Activated CD8-positive, alpha-beta T cell treated with anti-CD3 and anti-CD28 coated beads for 36 hours (primary cell): Measurements from ENCODE around the gene ZBTB32. TPM values are rescaled to one million over a fixed set of nuclear protein-coding genes. Genes with fewer than 3 reads are reported as not detected.

Experiments
- ATAC-seq: fragments of 200-7000 bp; cut with Tn5 transposase; one replicate; pipeline ENCODE4 v1.10.0; 2021; ENCODE audit warnings: mild to moderate bottlenecking, moderate library complexity
- CTCF ChIA-PET: fragments of 350-600 bp; sonication (Branson Sonifier 250); formaldehyde crosslinking; loops from one replicate; lab custom pipeline; 2021; ENCODE audit warnings: antibody characterized with exemption; lab: Charles Lee
- POLR2A ChIA-PET: fragments of 350-600 bp; sonication (Branson Sonifier 250); formaldehyde crosslinking; loops from one replicate; lab custom pipeline; 2021; ENCODE audit warnings: antibody characterized with exemption; lab: Charles Lee
- DNase-seq: peaks from one replicate; pipeline ENCODE4 v3.0.0-alpha.2; 2020
- H3K27ac Mint-ChIP-seq: one replicate; pipeline ENCODE4 v1.8.0; 2021; ENCODE audit warnings: mild to moderate bottlenecking, mixed read lengths
- H3K27me3 Mint-ChIP-seq: one replicate; pipeline ENCODE4 v1.8.0; 2021; ENCODE audit warnings: mixed read lengths
- H3K36me3 Mint-ChIP-seq: one replicate; pipeline ENCODE4 v1.8.0; 2021; ENCODE audit warnings: low read depth, mixed read lengths
- H3K4me1 Mint-ChIP-seq: one replicate; pipeline ENCODE4 v1.8.0; 2021; ENCODE audit warnings: low read depth, mixed read lengths
- H3K4me3 Mint-ChIP-seq: one replicate; pipeline ENCODE4 v1.8.0; 2021; ENCODE audit warnings: mild to moderate bottlenecking, moderate library complexity, mixed read lengths
- H3K9me3 Mint-ChIP-seq: one replicate; pipeline ENCODE4 v1.8.0; 2021; ENCODE audit warnings: mixed read lengths
- CTCF ChIP-seq: fragments of 200-600 bp; IDR thresholded peaks from one replicate; pipeline ENCODE4 v1.8.0; 2022; ENCODE audit warnings: antibody characterized with exemption, mild to moderate bottlenecking
- intact Hi-C: fragments of 100-400 bp; cut with micrococcal nuclease; formaldehyde crosslinking; loops from one replicate; pipeline ENCODE4 v1.10.0; 2022
- total RNA-seq, 2 experiments: library from RNA; stranded (reverse); gene quantifications; one replicate each; pipeline ENCODE4 v1.2.3, GENCODE V29; 2021

The ZBTB32 gene
- total RNA-seq, 2 experiments from 2014 or later, result 410 to 420 TPM

GRCh38 chr19:35736913-35737886, 32.8 kb downstream of the ZBTB32 start:
- no peak overlapping the region for H3K4me3 Mint-ChIP-seq
- H3K36me3 Mint-ChIP-seq, result peaks cover 42% of the 10 kb centered on the region
- TF ChIP-seq CTCF, result peak; percentile 25
- no peaks in the 10 kb centered on the region for H3K27me3 Mint-ChIP-seq
- POLR2A ChIA-PET, result interaction anchor here (0.5 to 5.6 kb wide), 10 partner anchors 8 to 119 kb away, joined by 3 to 105 read pairs (median 4); partner anchors contain the start of genes KIRREL2, KMT2B and PSENEN
- H3K4me1 Mint-ChIP-seq, result peaks cover 11% of the 10 kb centered on the region
- peak overlapping the region; percentile 77 for H3K27ac Mint-ChIP-seq
- ATAC-seq (no peak), DNase-seq (peak; percentile 64)
- CTCF ChIA-PET, result interaction anchor here (0.6 to 1.6 kb wide), 7 partner anchors 8 to 82 kb away, joined by 3 to 9 read pairs (median 4); partner anchors contain the start of genes LIN37, PSENEN and U2AF1L4
- intact Hi-C loops, result loop anchor here (5.0 kb wide), 1 partner anchor 45 kb away; no protein-coding TSS in a partner anchor
- no peaks in the 10 kb centered on the region for H3K9me3 Mint-ChIP-seq

DNA sequence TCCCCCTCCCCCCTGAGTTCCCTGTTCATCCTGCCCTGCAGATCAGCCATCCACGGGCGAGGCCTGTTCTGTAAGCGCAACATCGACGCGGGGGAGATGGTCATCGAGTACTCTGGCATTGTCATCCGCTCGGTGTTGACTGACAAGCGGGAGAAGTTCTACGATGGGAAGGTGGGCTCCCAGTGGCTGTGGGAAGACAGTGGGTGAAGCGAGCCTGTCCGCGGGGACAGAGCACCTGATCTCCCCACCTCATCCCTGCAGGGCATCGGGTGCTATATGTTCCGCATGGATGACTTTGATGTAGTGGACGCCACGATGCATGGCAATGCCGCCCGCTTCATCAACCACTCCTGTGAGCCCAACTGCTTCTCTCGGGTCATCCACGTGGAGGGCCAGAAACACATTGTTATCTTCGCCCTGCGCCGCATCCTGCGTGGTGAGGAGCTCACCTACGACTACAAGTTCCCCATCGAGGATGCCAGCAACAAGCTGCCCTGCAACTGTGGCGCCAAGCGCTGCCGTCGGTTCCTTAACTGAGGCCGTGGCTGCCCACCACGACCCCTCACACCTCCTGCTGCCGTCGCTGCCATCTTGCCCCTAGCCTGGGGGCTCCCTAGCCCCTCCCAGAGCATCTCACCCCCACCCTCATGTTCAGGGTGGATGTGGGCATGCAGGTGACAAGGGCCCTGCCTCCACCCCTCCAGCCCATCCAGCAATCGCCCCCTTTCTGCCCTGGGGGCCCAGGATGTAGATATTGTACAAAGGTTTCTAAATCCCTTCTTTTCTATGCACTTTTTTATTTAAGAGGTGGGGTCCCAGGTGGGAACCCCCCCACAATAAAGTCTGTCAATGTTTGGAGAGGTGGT, 33.9 kb downstream of the ZBTB32 start:
- Mint-ChIP-seq H3K9me3 (no peaks in the 10 kb centered on the region), H3K4me1 (peaks cover 17% of the 10 kb centered on the region), H3K27me3 (no peaks in the 10 kb centered on the region), H3K36me3 (peaks cover 50% of the 10 kb centered on the region), H3K4me3 (peak overlapping the region; percentile 87), H3K27ac (peak overlapping the region; percentile 66)
- no peak for TF ChIP-seq CTCF
- CTCF ChIA-PET, result interaction anchor here (1.6 to 3.1 kb wide), 3 partner anchors 41 to 82 kb away, joined by 6 to 15 read pairs (median 9); no protein-coding TSS in a partner anchor
- no peak for DNase-seq
- intact Hi-C loops, result loop anchor here (5.0 kb wide), 1 partner anchor 46 kb away; no protein-coding TSS in a partner anchor
- POLR2A ChIA-PET, result interaction anchor here (1.0 to 5.6 kb wide), 7 partner anchors 9 to 28 kb away, joined by 3 to 105 read pairs (median 6); partner anchors contain the start of genes KMT2B and LIN37
- no peak for ATAC-seq

- Mint-ChIP-seq H3K4me1 (peaks cover 21% of the 10 kb centered on the region), H3K9me3 (no peaks in the 10 kb centered on the region), H3K36me3 (peaks cover 53% of the 10 kb centered on the region), H3K27me3 (no peaks in the 10 kb centered on the region), H3K4me3 (peak overlapping the region; percentile 87), H3K27ac (peak overlapping the region; percentile 66)
- ATAC-seq (no peak), DNase-seq (no peak)
- ChIA-PET POLR2A (interaction anchor here (1.5 to 5.6 kb wide), 5 partner anchors 9 to 17 kb away, joined by 4 to 105 read pairs (median 16); partner anchors contain the start of genes KMT2B and LIN37), CTCF (interaction anchor here (1.5 to 3.1 kb wide), 3 partner anchors 8 to 81 kb away, joined by 3 to 18 read pairs (median 15); no protein-coding TSS in a partner anchor)
- intact Hi-C loops, result loop anchor here (5.0 kb wide), 1 partner anchor 47 kb away; no protein-coding TSS in a partner anchor
- no peak for TF ChIP-seq CTCF
Observed at GRCh38 chr19:35738887-35739229, 34.5 kb downstream of the ZBTB32 start.

DNA sequence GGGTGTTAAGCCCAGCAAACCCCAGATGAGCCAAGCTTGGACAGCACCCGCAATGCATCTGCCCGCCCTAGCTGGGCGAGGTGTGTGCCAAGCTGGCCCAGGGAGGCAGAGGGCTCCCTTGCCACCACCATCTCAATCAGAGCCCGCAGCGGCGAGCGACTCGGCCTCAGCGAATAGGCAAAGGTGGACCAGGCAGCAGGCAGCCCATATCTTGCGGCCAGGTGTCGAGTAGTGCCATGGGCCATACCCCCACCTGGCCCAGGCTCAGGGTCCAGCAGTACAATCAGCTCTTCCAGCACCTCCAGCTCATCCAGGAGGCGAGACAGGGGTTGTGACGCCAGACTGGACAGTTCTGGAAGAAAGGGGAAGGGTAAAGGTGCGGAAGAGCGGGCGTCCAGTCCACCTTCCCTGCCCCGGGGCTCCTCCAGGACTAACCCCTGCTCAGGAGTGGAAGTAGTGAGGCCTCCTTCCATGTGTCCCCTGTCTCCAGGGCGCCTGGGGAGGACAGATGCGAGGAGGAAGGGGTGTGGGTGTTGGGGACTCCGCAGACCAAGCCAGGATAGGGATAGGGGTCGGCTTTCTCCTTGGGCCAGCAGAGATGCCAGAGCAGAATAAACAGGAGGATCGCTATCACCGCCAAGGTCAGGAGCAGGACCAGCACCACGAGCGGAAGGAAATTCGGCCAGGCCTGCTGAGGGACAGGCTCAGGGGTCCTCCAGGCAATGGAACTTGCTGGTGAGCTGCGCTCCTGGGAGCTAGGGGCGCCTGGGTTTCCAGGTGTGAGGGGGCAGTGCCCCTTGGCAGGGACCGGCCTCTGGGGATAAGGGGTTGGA, 35.1 kb downstream of the ZBTB32 start:
- H3K27me3 Mint-ChIP-seq, result no peaks in the 10 kb centered on the region
- POLR2A ChIA-PET, result interaction anchor here (1.1 to 5.2 kb wide), 13 partner anchors 7 to 89 kb away, joined by 3 to 64 read pairs (median 6); partner anchors contain the start of genes KMT2B and LIN37

More for the DNA sequence above, 35.1 kb downstream of the ZBTB32 start:
- TF ChIP-seq CTCF, result no peak
- no peaks in the 10 kb centered on the region for H3K9me3 Mint-ChIP-seq
- CTCF ChIA-PET, result interaction anchor here (1.2 to 3.1 kb wide), 5 partner anchors 9 to 80 kb away, joined by 3 to 18 read pairs (median 8); no protein-coding TSS in a partner anchor
- intact Hi-C loops, result loop anchor here (5.0 kb wide), 1 partner anchor 47 kb away; no protein-coding TSS in a partner anchor
- peaks cover 22% of the 10 kb centered on the region for H3K4me1 Mint-ChIP-seq
- DNase-seq, result no peak
- ATAC-seq, result no peak
- H3K4me3 Mint-ChIP-seq, result peak overlapping the region; percentile 87
- peak overlapping the region; percentile 25 for H3K27ac Mint-ChIP-seq
- peaks cover 54% of the 10 kb centered on the region for H3K36me3 Mint-ChIP-seq
